CD4-positive, alpha-beta T cell treated with Interleukin-4 for 4 hours (primary cell): ENCODE results near the gene LGR6.

Source experiments
- DNase-seq: peaks from one replicate; pipeline ENCODE4 v3.0.0-alpha.2; 2020

LGR6 gene

DNA sequence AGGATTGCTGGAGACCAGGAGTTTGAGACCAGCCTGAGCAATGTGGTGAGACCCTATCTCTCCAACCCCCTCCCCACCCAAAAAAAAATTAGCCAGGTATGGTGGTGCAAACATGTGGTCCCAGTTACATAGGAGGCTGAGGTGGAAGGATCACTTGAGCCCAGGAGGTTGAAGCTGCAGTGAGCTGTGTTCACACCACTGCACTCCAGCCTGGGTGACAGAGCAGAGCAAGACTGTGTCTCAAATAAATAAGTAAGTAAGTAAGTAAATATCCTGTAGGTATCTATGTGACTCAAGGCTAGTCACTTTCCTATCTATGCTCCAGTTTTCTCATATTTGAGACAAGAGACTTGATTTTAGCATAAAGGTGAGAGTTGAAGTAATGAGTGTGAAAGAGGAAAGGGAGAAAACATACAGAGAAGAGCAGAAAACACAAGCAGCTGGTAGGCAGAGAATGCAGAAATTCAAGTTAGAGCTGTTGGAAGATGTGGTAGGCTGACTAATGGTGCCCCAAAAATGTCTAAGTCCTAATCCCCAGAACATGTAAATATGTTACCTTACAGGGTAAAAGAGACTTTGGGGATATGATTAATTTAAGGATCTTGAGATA, 162.4 kb downstream of the LGR6 start:
- no peak for DNase-seq

DNA sequence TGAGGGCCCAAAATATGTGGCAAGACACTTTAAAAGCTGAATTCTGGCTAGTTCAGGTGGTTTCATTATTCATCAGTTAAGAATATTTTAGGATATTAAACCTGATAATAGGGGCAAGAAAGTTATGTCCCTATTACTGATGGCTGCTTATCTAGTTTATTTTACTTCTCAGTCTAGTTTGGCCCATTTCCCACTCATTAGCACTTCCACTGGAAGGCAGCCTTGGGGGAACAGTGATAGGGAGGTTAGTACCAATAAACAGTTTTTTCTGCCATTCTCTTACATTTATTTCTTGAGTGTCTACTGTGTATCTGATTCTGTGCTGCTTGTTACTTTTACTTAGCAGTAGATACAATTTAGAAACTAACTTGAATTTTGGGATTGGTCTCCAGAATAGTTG, 163.9 kb downstream of the LGR6 start:
- DNase-seq, result no peak

DNA sequence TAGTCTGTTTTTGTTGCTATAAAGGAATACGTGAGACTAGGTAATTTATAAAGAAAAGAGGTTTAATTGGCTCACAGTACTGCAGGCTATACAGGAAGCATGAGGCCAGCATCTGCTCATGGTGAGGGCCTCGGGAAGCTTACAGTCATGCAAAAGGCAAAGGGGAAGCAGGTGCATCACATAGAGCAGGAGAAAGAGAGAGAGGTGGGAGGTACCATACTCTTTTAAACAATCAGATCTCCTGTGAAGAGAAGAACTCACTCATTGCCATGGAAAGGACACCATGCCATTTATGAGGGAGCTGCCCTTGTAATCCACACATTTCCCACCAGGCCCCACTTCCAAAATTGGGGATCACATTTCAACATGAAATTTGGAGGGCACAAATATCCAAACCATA, 167.6 kb downstream of the LGR6 start:
- DNase-seq, result no peak

DNA sequence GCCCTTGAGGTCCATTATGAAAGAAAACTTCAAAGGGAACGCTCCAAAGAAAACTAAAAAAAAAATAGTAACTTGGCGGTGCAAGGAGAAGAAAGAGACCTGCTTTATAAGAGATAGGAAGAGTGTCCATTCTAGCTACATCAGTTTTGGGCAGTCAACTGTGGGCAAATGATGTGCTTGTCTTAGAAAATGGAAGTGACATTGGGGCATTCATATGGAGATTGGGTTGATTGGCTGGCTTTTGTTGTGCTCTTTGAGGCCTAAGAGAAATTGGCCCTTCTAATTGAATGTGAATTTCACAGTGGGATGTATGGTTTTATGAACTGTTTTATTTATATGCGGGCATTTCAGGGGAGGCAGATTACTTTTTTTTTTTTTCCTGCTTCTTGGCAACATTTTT, 168.1 kb downstream of the LGR6 start:
- no peak for DNase-seq

DNA sequence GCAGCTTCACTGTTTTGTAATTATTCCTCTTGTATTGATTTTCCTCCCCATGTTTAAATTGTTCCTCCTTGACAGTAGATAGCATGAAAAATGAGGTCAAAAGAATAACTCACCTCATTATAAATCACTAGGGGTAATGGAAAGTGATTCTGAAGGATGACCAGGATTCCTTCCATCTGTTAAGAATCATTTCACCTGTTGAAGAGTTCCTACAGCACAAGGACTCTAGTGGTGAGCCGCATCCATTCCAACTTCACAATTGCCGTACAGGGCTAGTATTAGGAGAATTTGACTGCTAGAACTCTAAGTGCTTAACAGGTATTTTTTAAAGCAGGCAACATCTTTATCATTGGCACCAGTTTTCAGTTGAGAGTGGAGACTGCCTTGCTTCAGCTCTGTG, 168.6 kb downstream of the LGR6 start:
- DNase-seq, result no peak

DNA sequence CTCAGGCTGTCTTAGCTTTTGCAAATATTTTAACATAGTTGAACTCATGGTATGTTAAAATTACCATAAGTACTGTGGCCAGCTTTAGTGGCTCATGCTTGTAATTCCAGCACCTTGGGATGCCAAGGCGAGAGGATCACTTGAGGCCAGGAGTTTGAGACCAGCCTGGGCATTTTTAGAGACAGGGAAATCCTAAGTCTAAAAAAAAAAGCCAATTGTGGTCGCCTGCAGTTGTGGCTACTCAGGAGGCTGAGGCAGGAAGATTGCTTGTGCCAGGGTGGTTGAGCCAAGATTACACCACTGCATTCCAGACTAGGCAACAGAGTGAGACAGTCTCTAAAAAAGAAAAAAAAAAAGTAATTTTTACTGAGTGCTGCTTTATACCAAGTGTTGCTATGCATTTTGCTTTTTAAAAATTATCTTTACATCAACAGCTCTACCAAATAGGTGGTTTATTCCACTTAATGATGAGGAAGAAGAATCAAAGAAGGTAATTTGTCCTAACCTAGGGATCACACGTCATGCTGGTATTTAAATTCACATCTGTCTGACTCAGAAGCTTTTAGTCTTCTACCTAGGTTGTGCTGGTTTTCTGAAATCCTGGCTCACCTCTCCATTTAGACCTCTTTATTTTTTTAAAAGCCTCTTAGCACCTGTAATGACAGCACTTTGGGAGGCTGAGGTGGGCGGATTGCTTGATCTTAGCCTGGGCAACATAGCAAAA, 171.7 kb downstream of the LGR6 start:
- no peak for DNase-seq

DNA sequence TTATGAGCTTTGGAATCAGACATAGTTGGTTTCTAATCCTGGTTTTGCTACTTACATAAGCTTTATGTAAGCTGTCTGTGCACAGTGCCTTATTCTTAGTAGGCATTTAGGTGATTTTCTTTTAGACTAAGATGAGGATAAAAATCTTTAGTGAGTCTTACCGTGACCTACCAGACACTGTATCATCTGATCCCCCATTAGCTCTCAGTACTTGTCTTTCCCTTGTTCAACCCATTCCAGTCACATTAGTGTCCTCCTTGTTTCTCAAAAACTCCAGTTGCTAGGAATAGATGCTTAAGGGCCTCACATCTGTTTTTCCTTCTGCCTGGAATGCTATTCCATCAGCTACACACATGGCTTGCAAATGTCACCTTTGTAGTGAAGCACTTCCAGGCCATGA, 173.7 kb downstream of the LGR6 start:
- no peak for DNase-seq
